Adipocyte (in vitro differentiated cells): ENCODE data around the gene JADE2.

Experiments used
- DNase-seq: peaks from one replicate; pipeline ENCODE4 v3.0.0-alpha.2; 2015; ENCODE audit warnings: low read depth
- H3K27me3 ChIP-seq: replicated peaks from 2 replicates; pipeline ENCODE4 v1.7.0; 2013; ENCODE audit warnings: mild to moderate bottlenecking, low read length, moderate library complexity; ENCODE audit not compliant: control insufficient read depth, insufficient read depth
- H3K36me3 ChIP-seq: 2 replicates; pipeline ENCODE4 v1.7.0; 2013; ENCODE audit warnings: low read length, mild to moderate bottlenecking, moderate library complexity; ENCODE audit not compliant: control insufficient read depth, insufficient read depth, severe bottlenecking
- H3K4me1 ChIP-seq: 2 replicates; pipeline ENCODE4 v1.7.0; 2013; ENCODE audit warnings: mild to moderate bottlenecking, low read length, moderate library complexity; ENCODE audit not compliant: control insufficient read depth, insufficient read depth
- H3K4me3 ChIP-seq: 2 replicates; pipeline ENCODE4 v1.7.0; 2013; ENCODE audit warnings: mild to moderate bottlenecking, low read length, moderate library complexity
- H3K9ac ChIP-seq: 2 replicates; pipeline ENCODE4 v1.7.0; 2013; ENCODE audit warnings: mild to moderate bottlenecking, low read length, moderate library complexity
- H3K9me3 ChIP-seq: 2 replicates; pipeline ENCODE4 v1.7.0; 2013; ENCODE audit warnings: mild to moderate bottlenecking, low read length, moderate library complexity; ENCODE audit not compliant: control insufficient read depth

JADE2 gene

GRCh38 chr5:134534058-134534725 is 8.7 kb downstream of the JADE2 start:
- H3K4me3 ChIP-seq, result no peak overlapping the region
- H3K9ac ChIP-seq, result no peak overlapping the region
- H3K4me1 ChIP-seq, result peaks cover 38% of the 10 kb centered on the region
- peaks cover 29% of the 10 kb centered on the region for H3K36me3 ChIP-seq
- no peaks in the 10 kb centered on the region for H3K27me3 ChIP-seq
- no peaks in the 10 kb centered on the region for H3K9me3 ChIP-seq
- DNase-seq, result no peak

GRCh38 chr5:134534726-134535110 is 9.2 kb downstream of the JADE2 start:
- H3K36me3 ChIP-seq, result peaks cover 34% of the 10 kb centered on the region
- peaks cover 33% of the 10 kb centered on the region for H3K4me1 ChIP-seq
- H3K9ac ChIP-seq, result no peak overlapping the region
- H3K27me3 ChIP-seq, result no peaks in the 10 kb centered on the region
- no peak for DNase-seq
- H3K4me3 ChIP-seq, result no peak overlapping the region
- H3K9me3 ChIP-seq, result no peaks in the 10 kb centered on the region

- Histone ChIP-seq H3K27me3 (no peaks in the 10 kb centered on the region), H3K4me1 (peaks cover 19% of the 10 kb centered on the region), H3K4me3 (no peak overlapping the region), H3K9me3 (no peaks in the 10 kb centered on the region), H3K9ac (no peak overlapping the region), H3K36me3 (peaks cover 54% of the 10 kb centered on the region)
- no peak for DNase-seq
These were observed 11.4 kb downstream of the JADE2 start for GRCh38 chr5:134536876-134537275.

GRCh38 chr5:134537297-134537696 is 11.8 kb downstream of the JADE2 start:
- no peaks in the 10 kb centered on the region for H3K9me3 ChIP-seq
- no peaks in the 10 kb centered on the region for H3K27me3 ChIP-seq
- DNase-seq, result no peak

GRCh38 chr5:134538296-134538695 is 12.8 kb downstream of the JADE2 start:
- Histone ChIP-seq H3K36me3 (peaks cover 57% of the 10 kb centered on the region), H3K4me1 (peaks cover 11% of the 10 kb centered on the region), H3K9me3 (no peaks in the 10 kb centered on the region), H3K27me3 (no peaks in the 10 kb centered on the region), H3K9ac (no peak overlapping the region), H3K4me3 (no peak overlapping the region)
- DNase-seq, result peak; percentile 10

More at GRCh38 chr5:134537297-134537696, 11.8 kb downstream of the JADE2 start:
- Histone ChIP-seq H3K4me1 (peaks cover 19% of the 10 kb centered on the region), H3K4me3 (no peak overlapping the region), H3K36me3 (peaks cover 57% of the 10 kb centered on the region), H3K9ac (no peak overlapping the region)

GRCh38 chr5:134539732-134540131 is 14.3 kb downstream of the JADE2 start:
- H3K4me3 ChIP-seq, result no peak overlapping the region
- H3K4me1 ChIP-seq, result peaks cover 16% of the 10 kb centered on the region
- peaks cover 65% of the 10 kb centered on the region for H3K36me3 ChIP-seq
- H3K27me3 ChIP-seq, result no peaks in the 10 kb centered on the region
- no peaks in the 10 kb centered on the region for H3K9me3 ChIP-seq
- DNase-seq, result no peak
- H3K9ac ChIP-seq, result no peak overlapping the region

- no peaks in the 10 kb centered on the region for H3K27me3 ChIP-seq
- peaks cover 27% of the 10 kb centered on the region for H3K4me1 ChIP-seq
- DNase-seq, result no peak
- H3K36me3 ChIP-seq, result peaks cover 67% of the 10 kb centered on the region
- no peak overlapping the region for H3K4me3 ChIP-seq
- H3K9ac ChIP-seq, result no peak overlapping the region
- H3K9me3 ChIP-seq, result no peaks in the 10 kb centered on the region
These were observed 15.6 kb downstream of the JADE2 start for GRCh38 chr5:134540747-134541733.

GRCh38 chr5:134541736-134542376 is 16.4 kb downstream of the JADE2 start:
- DNase-seq, result peak; percentile 58
- Histone ChIP-seq H3K4me1 (peaks cover 29% of the 10 kb centered on the region), H3K27me3 (no peaks in the 10 kb centered on the region)

GRCh38 chr5:134543820-134544614 is 18.5 kb downstream of the JADE2 start:
- Histone ChIP-seq H3K4me1 (peaks cover 51% of the 10 kb centered on the region), H3K9ac (no peak overlapping the region), H3K9me3 (no peaks in the 10 kb centered on the region), H3K4me3 (no peak overlapping the region), H3K36me3 (peaks cover 45% of the 10 kb centered on the region), H3K27me3 (no peaks in the 10 kb centered on the region)
- DNase-seq, result no peak

More at GRCh38 chr5:134541736-134542376, 16.4 kb downstream of the JADE2 start:
- H3K36me3 ChIP-seq, result peaks cover 60% of the 10 kb centered on the region
- H3K9ac ChIP-seq, result no peak overlapping the region
- H3K9me3 ChIP-seq, result no peaks in the 10 kb centered on the region
- no peak overlapping the region for H3K4me3 ChIP-seq

- Histone ChIP-seq H3K36me3 (peaks cover 35% of the 10 kb centered on the region), H3K4me1 (peaks cover 61% of the 10 kb centered on the region), H3K9ac (peak overlapping the region; percentile 63), H3K4me3 (peak overlapping the region; percentile 12), H3K9me3 (no peaks in the 10 kb centered on the region), H3K27me3 (no peaks in the 10 kb centered on the region)
- DNase-seq, result no peak
These were observed 19.8 kb downstream of the JADE2 start for GRCh38 chr5:134545070-134545868.
